Gastroesophageal sphincter (tissue), 4 donors: ENCODE data around the gene PWWP2B. TPM values are rescaled to one million over a fixed set of nuclear protein-coding genes. Genes with fewer than 3 reads are reported as not detected.

Experiments
- ATAC-seq: fragments of 150-250 bp; one replicate; pipeline ENCODE4 v1.9.1; 2016; ENCODE audit warnings: mild to moderate bottlenecking, moderate library complexity
- H3K27ac ChIP-seq, 4 donors: fragments of 200-600 bp; sonication (generic) in 3 of 4; 1 replicate in 3 of 4; 2 replicates in 1 of 4; pipeline ENCODE4 v1.5.1; 2016 to 2019
- H3K27me3 ChIP-seq: fragments of 200-600 bp; sonication (generic); one replicate; pipeline ENCODE4 v1.5.1; 2019
- H3K36me3 ChIP-seq, 2 donors: fragments of 200-600 bp; sonication (generic); one replicate each; pipeline ENCODE4 v1.5.1; 2019; ENCODE audit warnings: control low read depth in 1 of 2
- H3K4me1 ChIP-seq, 3 donors: fragments of 200-600 bp; sonication (generic); 1 replicate in 2 of 3; 2 replicates in 1 of 3; pipeline ENCODE4 v1.5.1; 2016 to 2019; ENCODE audit warnings: control low read depth in 2 of 3
- H3K4me3 ChIP-seq, 2 donors: fragments of 200-600 bp; sonication (generic); one replicate each; pipeline ENCODE4 v1.5.1; 2019; ENCODE audit warnings: mild to moderate bottlenecking in 1 of 2, moderate library complexity in 1 of 2
- H3K9me3 ChIP-seq, 3 donors: fragments of 200-600 bp; sonication (generic); one replicate each; pipeline ENCODE4 v1.5.1; 2017 to 2019; ENCODE audit warnings: control low read depth in 2 of 3
- EP300 ChIP-seq: sonication (generic); formaldehyde crosslinking; IDR thresholded peaks from one replicate; pipeline ENCODE4 v1.6.1; 2017; ENCODE audit warnings: antibody characterized with exemption, mild to moderate bottlenecking
- POLR2A ChIP-seq, 2 donors: fragments of 450-650 bp; IDR thresholded peaks; one replicate each; pipeline ENCODE4 v1.6.1; 2017; ENCODE audit warnings: antibody characterized with exemption in 2 of 2, mild to moderate bottlenecking in 2 of 2, moderate library complexity in 1 of 2
- POLR2AphosphoS5 ChIP-seq: sonication (generic); formaldehyde crosslinking; IDR thresholded peaks from one replicate; pipeline ENCODE4 v1.6.1; 2017; ENCODE audit warnings: antibody characterized with exemption
- WGBS, 2 donors: methylation state at CpG; one replicate each; pipeline ENCODE4 v1.1.5; 2018; ENCODE audit warnings: low coverage in 1 of 2; 5-methylcytosine and 5-hydroxymethylcytosine counted together
- total RNA-seq, 4 donors: library from RNA; depleted of rRNA; stranded (reverse); fragments of >200 nt; gene quantifications; one replicate each; pipeline ENCODE4 v1.1.0, GENCODE V29; 2016
- TF ChIP-seq, protein P1 (sequence below), 4 experiments: fragments of 200-600 bp in 2 of 4; fragments of 450-650 bp in 2 of 4; sonication (generic) in 1 of 4; IDR thresholded peaks; one replicate each; pipeline ENCODE4 v1.5.1; 2017 to 2019; ENCODE audit warnings: antibody characterized with exemption in 4 of 4, mild to moderate bottlenecking in 2 of 4, moderate library complexity in 2 of 4

PWWP2B gene
- total RNA-seq, 4 donors from 2014 or later, result 11.3 to 17.1 (median 14.8) TPM

DNA sequence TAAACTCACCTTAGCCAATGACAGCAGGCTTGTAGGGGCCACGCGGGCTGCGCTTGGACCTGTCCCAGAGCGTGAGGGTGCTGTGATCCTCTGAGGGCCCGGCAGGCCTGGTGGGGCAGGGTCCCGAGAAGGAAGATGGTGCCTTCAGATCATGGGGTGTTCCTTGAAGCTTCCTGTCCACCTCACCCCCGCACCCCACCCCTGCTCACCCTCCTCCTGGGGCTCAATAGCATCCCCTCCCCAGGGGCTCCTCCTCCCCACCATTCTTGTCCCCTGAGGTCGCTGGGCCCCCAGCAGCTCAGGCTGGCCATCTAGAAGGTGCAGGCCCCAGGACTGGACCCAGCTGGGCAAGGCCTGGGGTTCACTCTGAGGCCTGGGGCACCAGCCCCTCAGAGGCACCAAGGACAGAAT lies 33.9 kb downstream of the PWWP2B start:
- no peak overlapping the region for H3K4me3 ChIP-seq
- TF ChIP-seq, protein P1, sequence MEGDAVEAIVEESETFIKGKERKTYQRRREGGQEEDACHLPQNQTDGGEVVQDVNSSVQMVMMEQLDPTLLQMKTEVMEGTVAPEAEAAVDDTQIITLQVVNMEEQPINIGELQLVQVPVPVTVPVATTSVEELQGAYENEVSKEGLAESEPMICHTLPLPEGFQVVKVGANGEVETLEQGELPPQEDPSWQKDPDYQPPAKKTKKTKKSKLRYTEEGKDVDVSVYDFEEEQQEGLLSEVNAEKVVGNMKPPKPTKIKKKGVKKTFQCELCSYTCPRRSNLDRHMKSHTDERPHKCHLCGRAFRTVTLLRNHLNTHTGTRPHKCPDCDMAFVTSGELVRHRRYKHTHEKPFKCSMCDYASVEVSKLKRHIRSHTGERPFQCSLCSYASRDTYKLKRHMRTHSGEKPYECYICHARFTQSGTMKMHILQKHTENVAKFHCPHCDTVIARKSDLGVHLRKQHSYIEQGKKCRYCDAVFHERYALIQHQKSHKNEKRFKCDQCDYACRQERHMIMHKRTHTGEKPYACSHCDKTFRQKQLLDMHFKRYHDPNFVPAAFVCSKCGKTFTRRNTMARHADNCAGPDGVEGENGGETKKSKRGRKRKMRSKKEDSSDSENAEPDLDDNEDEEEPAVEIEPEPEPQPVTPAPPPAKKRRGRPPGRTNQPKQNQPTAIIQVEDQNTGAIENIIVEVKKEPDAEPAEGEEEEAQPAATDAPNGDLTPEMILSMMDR (IDR thresholded peaks at IDR 0.05), result no peak
- no peak for TF ChIP-seq EP300
- TF ChIP-seq POLR2AphosphoS5, result no peak
- TF ChIP-seq POLR2A (IDR thresholded peaks at IDR 0.05), result no peak
- ATAC-seq, result no peak
- peaks cover 0 to 12% (median 5%) of the 10 kb centered on the region in 3 donors for H3K4me1 ChIP-seq
- WGBS, 2 donors, result no CpG with 5 or more reads among the region's 8 CpGs
- peaks cover 0 to 6% of the 10 kb centered on the region in 2 donors for H3K36me3 ChIP-seq
- no peak overlapping the region for H3K27ac ChIP-seq
- H3K9me3 ChIP-seq, result no peaks in the 10 kb centered on the region
- H3K27me3 ChIP-seq, result no peaks in the 10 kb centered on the region

GRCh38 chr10:132431537-132432175 lies 34.7 kb downstream of the PWWP2B start:
- WGBS, 2 donors, result 100% methylated on average over 1 of the region's 12 CpGs; no CpG with 5 or more reads in 1 of the 2 donors
- no peak for ATAC-seq

GRCh38 chr10:132432176-132432540 lies 35.2 kb downstream of the PWWP2B start:
- Histone ChIP-seq H3K27ac (no peak overlapping the region), H3K9me3 (no peaks in the 10 kb centered on the region), H3K4me3 (no peak overlapping the region), H3K36me3 (peaks cover 0 to 6% of the 10 kb centered on the region in 2 donors), H3K27me3 (no peaks in the 10 kb centered on the region), H3K4me1 (peaks cover 0 to 12% (median 5%) of the 10 kb centered on the region in 3 donors)
- no peak for ATAC-seq
- TF ChIP-seq EP300, result no peak
- TF ChIP-seq, protein P1 (IDR thresholded peaks at IDR 0.05), result no peak
- TF ChIP-seq POLR2AphosphoS5, result no peak
- TF ChIP-seq POLR2A (IDR thresholded peaks at IDR 0.05), result no peak
- no CpG with 5 or more reads among the region's 12 CpGs for WGBS, 2 donors

More at GRCh38 chr10:132431537-132432175, 34.7 kb downstream of the PWWP2B start:
- Histone ChIP-seq H3K36me3 (peaks cover 0 to 6% of the 10 kb centered on the region in 2 donors), H3K27ac (no peak overlapping the region), H3K4me3 (no peak overlapping the region), H3K9me3 (no peaks in the 10 kb centered on the region), H3K4me1 (peaks cover 0 to 12% (median 5%) of the 10 kb centered on the region in 3 donors), H3K27me3 (no peaks in the 10 kb centered on the region)
- TF ChIP-seq EP300, result no peak
- no peak for TF ChIP-seq POLR2AphosphoS5
- no peak for TF ChIP-seq POLR2A (IDR thresholded peaks at IDR 0.05)
- TF ChIP-seq, protein P1 (IDR thresholded peaks at IDR 0.05), result no peak

DNA sequence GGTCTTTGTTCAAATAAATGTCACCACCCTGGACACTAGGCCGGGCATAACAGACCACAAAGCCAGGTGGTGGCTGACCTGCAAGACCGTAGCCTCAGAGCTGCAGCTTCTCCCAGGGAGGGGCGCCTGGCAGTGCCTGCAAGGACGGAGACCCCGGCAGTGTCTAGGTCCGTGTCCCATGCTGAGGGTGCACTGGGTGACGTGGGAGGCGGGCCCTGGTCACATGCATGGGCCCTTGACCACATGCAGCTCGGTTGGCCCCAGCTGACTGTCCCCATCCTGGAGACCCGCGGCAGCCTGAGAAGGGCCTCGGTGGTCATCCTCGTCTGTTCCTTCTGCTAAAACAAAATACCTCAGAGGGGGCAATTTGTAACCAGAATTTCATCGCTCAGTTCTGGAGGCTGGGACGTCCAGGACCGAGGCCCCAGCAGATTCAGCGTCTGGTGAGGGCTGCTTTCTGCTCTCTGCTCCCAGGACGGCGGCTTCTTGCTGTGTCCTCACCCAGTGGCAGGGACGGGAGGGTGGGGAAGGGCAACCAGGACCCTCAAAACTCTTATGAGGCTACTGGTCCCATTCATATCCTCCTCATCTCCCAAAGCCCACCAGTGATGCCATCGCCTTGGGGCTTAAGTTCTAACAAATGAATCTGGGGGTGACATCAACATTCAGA lies 36.8 kb downstream of the PWWP2B start:
- no peak overlapping the region for H3K27ac ChIP-seq
- no peak for TF ChIP-seq POLR2AphosphoS5
- no peak for TF ChIP-seq EP300
- TF ChIP-seq, protein P1 (IDR thresholded peaks at IDR 0.05), result no peak
- no peak for TF ChIP-seq POLR2A (IDR thresholded peaks at IDR 0.05)
- H3K9me3 ChIP-seq, result no peaks in the 10 kb centered on the region
- H3K4me3 ChIP-seq, result no peak overlapping the region
- 100% methylated on average over 1 of the region's 21 CpGs; no CpG with 5 or more reads in 1 of the 2 donors for WGBS, 2 donors
- H3K4me1 ChIP-seq, result peaks cover 0 to 13% (median 5%) of the 10 kb centered on the region in 3 donors
- H3K27me3 ChIP-seq, result no peaks in the 10 kb centered on the region
- no peaks in the 10 kb centered on the region for H3K36me3 ChIP-seq
- no peak for ATAC-seq
